Stimulated activated memory B cell treated with anti-CD40 and anti-IgM and Interleukin-4, amounts not matched to agents 10 μg/mL and 1 μg/mL and 100 μg/mL, for 72 hours (primary cell): Measurements from ENCODE around the gene ODAPH.
A peak's percentile ranks its signal among the peaks of the same experiment; 100 is the strongest.
"Not testable (repeated sequence)": the region's sequence is repeated elsewhere in the genome, so short reads cannot be mapped to it uniquely, and the experiment has no call there.

Experiments used
- ATAC-seq: fragments of 150-1000 bp; cut with Tn5 transposase; 2 replicates; pipeline ENCODE4 v1.10.0; 2021
- H3K27ac Mint-ChIP-seq: one replicate; pipeline ENCODE4 v1.8.0; 2022; ENCODE audit warnings: mild to moderate bottlenecking, mixed read lengths
- H3K27me3 Mint-ChIP-seq: one replicate; pipeline ENCODE4 v1.8.0; 2022; ENCODE audit warnings: mixed read lengths
- H3K36me3 Mint-ChIP-seq: one replicate; pipeline ENCODE4 v1.8.0; 2022; ENCODE audit warnings: mixed read lengths
- H3K4me1 Mint-ChIP-seq: one replicate; pipeline ENCODE4 v1.8.0; 2022; ENCODE audit warnings: mixed read lengths
- H3K4me3 Mint-ChIP-seq: one replicate; pipeline ENCODE4 v1.8.0; 2022; ENCODE audit warnings: mild to moderate bottlenecking, moderate library complexity, mixed read lengths
- H3K9me3 Mint-ChIP-seq: one replicate; pipeline ENCODE4 v1.8.0; 2022; ENCODE audit warnings: mixed read lengths

The ODAPH gene, protein sequence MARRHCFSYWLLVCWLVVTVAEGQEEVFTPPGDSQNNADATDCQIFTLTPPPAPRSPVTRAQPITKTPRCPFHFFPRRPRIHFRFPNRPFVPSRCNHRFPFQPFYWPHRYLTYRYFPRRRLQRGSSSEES

GRCh38 chr4:75555294-75556164 is at the start of gene ODAPH:
Gene ODAPH (plus strand): TSS chr4:75556066. CDS start chr4:75556083, 17 bp downstream.
- Mint-ChIP-seq H3K4me1 (peaks cover 9% of the 10 kb centered on the region), H3K4me3 (peak within 1 kb of the TSS; percentile 14), H3K27ac (no peak within 1 kb of the TSS)

DNA sequence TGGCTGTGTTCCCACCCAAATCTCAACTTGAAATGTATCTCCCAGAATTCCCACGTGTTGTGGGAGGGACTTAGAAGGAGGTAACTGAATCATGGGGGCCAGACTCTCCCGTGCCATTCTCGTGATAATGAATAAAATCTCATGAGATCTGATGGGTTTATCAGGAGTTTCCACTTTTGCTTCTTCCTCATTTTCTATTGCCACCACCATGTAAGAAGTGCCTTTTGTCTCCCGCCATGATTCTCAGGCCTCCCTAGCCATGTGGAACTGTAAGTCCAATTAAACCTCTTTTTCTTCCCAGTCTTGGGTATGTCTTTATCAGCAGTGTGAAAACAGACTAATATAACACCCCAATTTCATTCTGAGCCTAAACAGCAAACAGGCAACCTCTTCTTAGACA is 46.3 kb upstream of the ODAPH start:
- not testable (repeated sequence) for H3K27ac Mint-ChIP-seq, H3K9me3 Mint-ChIP-seq, H3K27me3 Mint-ChIP-seq, ATAC-seq, H3K4me3 Mint-ChIP-seq
- Mint-ChIP-seq H3K4me1 (peaks cover 35% of the 10 kb centered on the region), H3K36me3 (peaks cover 39% of the 10 kb centered on the region)

More at GRCh38 chr4:75555294-75556164, at the start of gene ODAPH:
- no peaks in the 10 kb centered on the region for H3K9me3 Mint-ChIP-seq
- H3K27me3 Mint-ChIP-seq, result peaks cover 9% of the 10 kb centered on the region
- H3K36me3 Mint-ChIP-seq, result no peaks in the 10 kb centered on the region
- peak; percentile 96 for ATAC-seq

DNA sequence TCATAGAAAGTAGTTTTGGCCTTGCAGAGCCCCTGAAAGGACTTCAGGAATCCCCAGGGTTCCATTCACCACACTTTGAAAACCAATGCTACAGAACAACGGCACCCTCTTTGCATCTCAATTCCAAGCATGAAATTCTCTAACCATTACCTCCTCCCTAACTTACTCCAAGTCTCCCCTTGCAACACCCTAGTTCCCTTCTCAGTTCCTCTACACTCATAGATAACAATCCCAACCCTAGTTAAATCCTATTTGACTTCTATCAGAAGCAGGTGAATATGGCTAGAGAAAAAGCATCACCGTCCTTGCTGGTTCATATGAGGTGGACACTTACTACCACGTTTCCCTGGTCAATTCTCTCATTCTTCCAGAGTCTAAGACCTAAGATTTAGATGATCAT is 44.0 kb upstream of the ODAPH start:
- no peak for ATAC-seq
- Mint-ChIP-seq H3K36me3 (peaks cover 27% of the 10 kb centered on the region), H3K27ac (no peak overlapping the region), H3K4me3 (no peak overlapping the region), H3K9me3 (peaks cover 3% of the 10 kb centered on the region), H3K27me3 (no peaks in the 10 kb centered on the region), H3K4me1 (peaks cover 35% of the 10 kb centered on the region)

DNA sequence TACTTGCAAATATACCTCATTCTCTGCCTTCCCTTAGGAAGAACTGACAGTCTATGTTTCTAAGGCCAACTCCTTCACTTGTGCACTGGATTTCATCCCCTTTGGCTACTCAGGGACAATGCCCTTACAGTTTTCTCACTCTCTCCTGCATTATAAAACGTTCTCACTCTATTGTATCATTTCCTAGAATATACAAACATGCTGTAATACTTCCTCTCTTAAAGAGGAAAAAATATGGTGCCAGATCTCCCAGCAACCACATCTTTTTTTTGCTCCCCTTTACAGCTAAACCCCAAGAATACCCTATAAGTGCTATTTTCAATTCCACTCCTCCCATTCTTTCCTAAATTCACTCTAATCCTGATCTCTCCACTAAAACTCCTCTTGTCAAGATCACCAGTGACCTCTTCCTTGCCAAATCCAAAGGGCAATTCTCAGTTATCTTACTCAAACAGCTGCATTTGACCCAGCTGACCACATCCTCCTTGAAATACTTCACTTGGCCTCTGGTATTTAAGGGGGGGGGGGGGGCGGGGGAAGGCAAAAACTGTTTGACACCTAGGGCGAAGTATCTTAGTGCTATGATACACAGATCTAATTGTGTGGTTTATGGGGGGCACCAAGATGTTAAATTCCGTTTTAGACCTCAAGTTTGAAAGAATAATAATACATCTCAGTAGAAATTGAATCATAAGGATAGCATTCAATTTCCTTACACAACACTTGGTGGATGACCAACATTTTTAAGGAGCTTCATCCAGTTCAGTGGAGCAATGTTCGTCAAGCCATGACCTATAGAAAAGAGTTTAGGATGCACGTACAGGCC is 43.3 kb upstream of the ODAPH start:
- Mint-ChIP-seq H3K4me3 (no peak overlapping the region), H3K36me3 (peaks cover 24% of the 10 kb centered on the region), H3K27ac (no peak overlapping the region), H3K4me1 (peaks cover 28% of the 10 kb centered on the region), H3K27me3 (no peaks in the 10 kb centered on the region), H3K9me3 (peaks cover 3% of the 10 kb centered on the region)
- ATAC-seq, result no peak

GRCh38 chr4:75513526-75514130 is 42.2 kb upstream of the ODAPH start:
- Mint-ChIP-seq H3K4me3 (no peak overlapping the region), H3K9me3 (peaks cover 3% of the 10 kb centered on the region), H3K4me1 (peaks cover 28% of the 10 kb centered on the region), H3K36me3 (peaks cover 25% of the 10 kb centered on the region), H3K27me3 (no peaks in the 10 kb centered on the region), H3K27ac (no peak overlapping the region)
- peak; percentile 0 for ATAC-seq

GRCh38 chr4:75514131-75514948 is 41.5 kb upstream of the ODAPH start, which contains the start of the genes RCHY1 and THAP6:
Gene RCHY1 (minus strand): TSS chr4:75514403. CDS start chr4:75514286, 117 bp downstream.
Gene THAP6 (plus strand): TSS chr4:75514473. CDS start chr4:75515453, 980 bp downstream.
- peak; percentile 98 for ATAC-seq
- H3K4me1 Mint-ChIP-seq, result peaks cover 28% of the 10 kb centered on the region
- H3K4me3 Mint-ChIP-seq, result no peak within 1 kb of the TSS
- peaks cover 3% of the 10 kb centered on the region for H3K9me3 Mint-ChIP-seq
- no peaks in the 10 kb centered on the region for H3K27me3 Mint-ChIP-seq
- H3K36me3 Mint-ChIP-seq, result peaks cover 28% of the 10 kb centered on the region
- H3K27ac Mint-ChIP-seq, result no peak within 1 kb of the TSS

DNA sequence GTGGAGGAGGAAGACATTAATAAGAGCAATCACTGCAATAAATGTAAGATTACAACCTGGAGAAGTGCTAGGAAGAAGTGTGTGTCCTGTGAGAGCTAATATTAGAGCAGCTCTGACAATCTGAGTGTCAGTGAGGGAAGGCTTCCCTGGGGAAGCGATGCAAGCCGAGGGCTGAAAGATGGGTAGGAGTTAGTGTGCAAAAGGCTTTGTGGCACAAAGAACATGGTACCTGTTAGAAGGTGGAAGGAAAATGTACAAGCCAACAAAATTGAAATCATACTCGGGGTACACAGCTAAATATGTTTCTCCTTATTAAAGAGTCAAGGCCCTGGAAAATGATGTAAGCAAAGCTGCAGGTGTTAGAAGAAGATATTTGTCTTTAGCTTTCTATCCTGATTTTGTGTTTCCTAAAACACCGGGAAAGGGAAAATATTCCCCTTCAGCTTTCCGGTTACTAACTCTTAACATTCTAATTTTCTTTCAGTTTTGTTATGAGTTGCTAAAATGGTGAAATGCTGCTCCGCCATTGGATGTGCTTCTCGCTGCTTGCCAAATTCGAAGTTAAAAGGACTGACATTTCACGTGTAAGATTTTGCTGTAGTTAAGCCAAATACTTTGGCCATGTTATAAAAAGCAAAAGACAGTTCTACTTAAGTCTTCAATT is 40.8 kb upstream of the ODAPH start:
- no peak for ATAC-seq
- Mint-ChIP-seq H3K27me3 (no peaks in the 10 kb centered on the region), H3K27ac (no peak overlapping the region), H3K4me3 (no peak overlapping the region), H3K9me3 (no peaks in the 10 kb centered on the region), H3K36me3 (peaks cover 27% of the 10 kb centered on the region), H3K4me1 (peaks cover 22% of the 10 kb centered on the region)

GRCh38 chr4:75516144-75516543 is 39.7 kb upstream of the ODAPH start:
- Mint-ChIP-seq H3K27me3 (no peaks in the 10 kb centered on the region), H3K9me3 (no peaks in the 10 kb centered on the region), H3K4me1 (peaks cover 23% of the 10 kb centered on the region), H3K4me3 (no peak overlapping the region), H3K27ac (no peak overlapping the region), H3K36me3 (peaks cover 32% of the 10 kb centered on the region)
- ATAC-seq, result no peak

DNA sequence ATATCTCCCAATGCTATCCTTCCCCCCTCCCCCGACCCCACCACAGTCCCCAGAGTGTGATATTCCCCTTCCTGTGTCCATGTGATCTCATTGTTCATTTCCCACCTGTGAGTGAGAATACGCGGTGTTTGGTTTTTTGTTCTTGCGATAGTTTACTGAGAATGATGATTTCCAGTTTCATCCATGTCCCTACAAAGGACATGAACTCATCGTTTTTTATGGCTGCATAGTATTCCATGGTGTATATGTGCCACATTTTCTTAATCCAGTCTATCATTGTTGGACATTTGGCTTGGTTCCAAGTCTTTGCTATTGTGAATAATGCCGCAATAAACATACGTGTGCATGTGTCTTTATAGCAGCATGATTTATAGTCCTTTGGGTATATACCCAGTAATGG is 36.4 kb upstream of the ODAPH start:
- H3K36me3 Mint-ChIP-seq, result peaks cover 53% of the 10 kb centered on the region
- H3K4me1 Mint-ChIP-seq, result peaks cover 24% of the 10 kb centered on the region
- H3K9me3 Mint-ChIP-seq, ATAC-seq, H3K4me3 Mint-ChIP-seq, H3K27me3 Mint-ChIP-seq, H3K27ac Mint-ChIP-seq: not testable (repeated sequence)

DNA sequence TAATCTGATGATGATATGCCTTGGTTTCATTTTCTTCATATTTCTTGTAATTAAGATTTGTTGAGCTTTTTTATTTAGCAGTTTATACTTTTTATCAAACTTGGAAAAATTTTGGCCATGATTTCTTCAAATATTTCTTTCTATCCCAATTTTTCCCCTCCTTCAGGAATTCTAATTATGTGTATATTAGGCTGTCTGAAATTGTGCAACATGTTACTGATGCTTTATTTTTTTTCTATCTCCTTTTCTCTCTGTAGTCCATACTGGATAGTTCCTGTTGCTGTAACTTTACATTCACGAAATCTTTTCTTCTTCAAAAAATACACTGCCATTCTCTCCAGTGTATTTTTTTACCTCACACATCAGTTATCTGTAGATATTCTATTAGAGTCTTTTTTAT is 30.8 kb upstream of the ODAPH start:
- Mint-ChIP-seq H3K4me3 (no peak overlapping the region), H3K27ac (no peak overlapping the region), H3K36me3 (peaks cover 59% of the 10 kb centered on the region), H3K9me3 (no peaks in the 10 kb centered on the region), H3K27me3 (no peaks in the 10 kb centered on the region), H3K4me1 (peaks cover 26% of the 10 kb centered on the region)
- no peak for ATAC-seq

- Mint-ChIP-seq H3K4me3 (no peak overlapping the region), H3K27ac (no peak overlapping the region), H3K9me3 (no peaks in the 10 kb centered on the region), H3K36me3 (peaks cover 59% of the 10 kb centered on the region), H3K4me1 (peaks cover 17% of the 10 kb centered on the region), H3K27me3 (no peaks in the 10 kb centered on the region)
- ATAC-seq, result no peak
These were observed 30.0 kb upstream of the ODAPH start for GRCh38 chr4:75525910-75526309.

GRCh38 chr4:75527482-75527881 is 28.4 kb upstream of the ODAPH start:
- H3K27ac Mint-ChIP-seq, result no peak overlapping the region
- no peaks in the 10 kb centered on the region for H3K27me3 Mint-ChIP-seq
- H3K4me1 Mint-ChIP-seq, result peaks cover 14% of the 10 kb centered on the region
- no peak for ATAC-seq
- H3K9me3 Mint-ChIP-seq, result peaks cover 8% of the 10 kb centered on the region
- H3K36me3 Mint-ChIP-seq, result peaks cover 67% of the 10 kb centered on the region
- no peak overlapping the region for H3K4me3 Mint-ChIP-seq

- peaks cover 50% of the 10 kb centered on the region for H3K36me3 Mint-ChIP-seq
- no peak for ATAC-seq
- no peak overlapping the region for H3K27ac Mint-ChIP-seq
- no peaks in the 10 kb centered on the region for H3K27me3 Mint-ChIP-seq
- no peak overlapping the region for H3K4me3 Mint-ChIP-seq
- peaks cover 3% of the 10 kb centered on the region for H3K4me1 Mint-ChIP-seq
- peaks cover 13% of the 10 kb centered on the region for H3K9me3 Mint-ChIP-seq
These were observed 25.1 kb upstream of the ODAPH start for GRCh38 chr4:75530556-75531322.
